Heart right ventricle (tissue), 16 donors: ENCODE results near the gene REXO4. TPM values are rescaled to one million over a fixed set of nuclear protein-coding genes. Genes with fewer than 3 reads are reported as not detected.

Experiments
- ATAC-seq, 8 donors: fragments of 200-7000 bp; cut with Tn5 transposase; one replicate each; pipeline ENCODE4 v1.9.1; 2020; ENCODE audit warnings: mild to moderate bottlenecking in 8 of 8, moderate library complexity in 8 of 8, moderate number of reproducible peaks in 1 of 8
- DNase-seq, 2 donors: peaks; one replicate each; pipeline ENCODE4 v3.0.0-alpha.2; 2020
- H3K27ac ChIP-seq, 10 donors: fragments of 200-600 bp; sonication (generic) in 2 of 10; one replicate each; pipeline versions ENCODE4 v1.5.0 to v1.8.0; 2020 to 2022; ENCODE audit warnings: mild to moderate bottlenecking in 3 of 10
- H3K27me3 ChIP-seq, 7 donors: fragments of 200-600 bp; one replicate each; pipeline ENCODE4 v1.8.0; 2021 to 2022; ENCODE audit warnings: mild to moderate bottlenecking in 2 of 7
- H3K36me3 ChIP-seq, 9 donors: fragments of 200-600 bp; sonication (generic) in 1 of 9; one replicate each; pipeline versions ENCODE4 v1.5.0 to v1.8.0; 2020 to 2022; ENCODE audit warnings: mild to moderate bottlenecking in 2 of 9
- H3K4me1 ChIP-seq, 9 donors: fragments of 200-600 bp; sonication (generic) in 1 of 9; one replicate each; pipeline versions ENCODE4 v1.5.0 to v1.8.0; 2020 to 2022; ENCODE audit warnings: mild to moderate bottlenecking in 4 of 9
- H3K4me3 ChIP-seq, 10 donors: fragments of 200-600 bp; sonication (generic) in 2 of 10; one replicate each; pipeline versions ENCODE4 v1.5.0 to v1.8.0; 2020 to 2022; ENCODE audit warnings: mild to moderate bottlenecking in 7 of 10, moderate library complexity in 2 of 10
- H3K9me3 ChIP-seq, 11 donors: fragments of 200-600 bp in 10 of 11; sonication (generic) in 2 of 11; one replicate each; pipeline versions ENCODE4 v1.5.0 to v1.8.0; 2013 to 2022; ENCODE audit warnings: mild to moderate bottlenecking in 2 of 11, control low read depth in 1 of 11, moderate library complexity in 1 of 11
- CTCF ChIP-seq, 9 donors: fragments of 200-600 bp; sonication (generic) in 2 of 9; IDR thresholded peaks; one replicate each; pipeline versions ENCODE4 v1.5.0 to v1.8.0; 2021 to 2022; ENCODE audit warnings: antibody characterized with exemption in 9 of 9, mild to moderate bottlenecking in 5 of 9, moderate library complexity in 1 of 9
- WGBS, 2 donors: extraction: QIAGEN DNeasy Blood & Tissue Kit; methylation state at CpG; one replicate each; pipeline ENCODE4 v1.1.7; 2013; ENCODE audit warnings: inconsistent platforms in 1 of 2; 5-methylcytosine and 5-hydroxymethylcytosine counted together
- intact Hi-C, 10 donors: fragments of 100-400 bp; cut with DNase I; formaldehyde crosslinking; loops; one replicate each; pipeline versions ENCODE4 v1.11.1 to v1.14.2; 2022
- polyA plus RNA-seq, 2 donors: library from polyadenylated mRNA; stranded (reverse); fragments of 200-250 nt; gene quantifications; one replicate each; pipeline ENCODE4 v1.2.3, GENCODE V29; 2013
- total RNA-seq, 10 donors: library from RNA; stranded (reverse); fragmentation: NEBNext Ultra II Directional in 3 of 10; extraction: Animal tissue kit (Norgen Biotek cat#: 25700) in 3 of 10; gene quantifications; one replicate each; pipeline versions ENCODE4 v1.2.1 to v1.2.4, GENCODE V29; 2021 to 2023
- donor health status: Arrhythmogenic right ventricular cardiomyopathy.
- donor health status: ischemic (EF 13 %, LVEDD 7.1; RV severe dilation, severe dysfunction).
- donor health status: healthy with polysubstance abuse.
- donor health status: DM: no; HTN: yes; CAD: no.
- donor health status: DM: no; HTN: no; CAD: no.
- donor health status: ischemic (EF 25% LVEDD 6.9; RV normal size, moderate dysfunction).
- donor health status: ischemic (EF 25% LVEDD 5.7; RV mildly dilated, moderate dysfunction).
- donor health status: healthy.
- donor health status: DM: yes; HTN: yes; CAD: no.
- donor health status: Ischemic cardiomyopathy.
- donor health status: ischemic (EF 35%, LVEDD 5.7; RV mildly dilated, moderate dysfunction).
- donor health status: nonischemic (EF 11% LVEDD 7.7; RV severe dilation, severe dysfunction).
- donor health status: DM: yes; HTN: yes; CAD: no.
- donor health status: PGD.
- donor health status: ischemic (EF 29% LVEDD 5.4; RV normal size, mild dysfunction).
- donor health status: nonischemic (EF 23%, LVEDD 6.1; RV moderate dilation, normal function).

Gene REXO4
- total and polyA plus RNA-seq, 12 donors, result 9.3 to 20.8 (median 11.4) TPM

GRCh38 chr9:133429214-133429613, 11.4 kb upstream of the REXO4 start:
- intact Hi-C loops, result loop anchor here in 1 of 10 donors (5.0 kb wide), 1 partner anchor 1093 kb away; no protein-coding TSS in a partner anchor
- TF ChIP-seq CTCF (IDR thresholded peaks at IDR 0.05), result no peak
- H3K36me3 ChIP-seq, result no peaks in the 10 kb centered on the region
- peaks cover 0 to 5% (median 3%) of the 10 kb centered on the region in 9 donors for H3K4me1 ChIP-seq
- DNase-seq, result no peak
- H3K4me3 ChIP-seq, result no peak overlapping the region
- peaks cover 5 to 49% (median 41%) of the 10 kb centered on the region in 7 donors for H3K27me3 ChIP-seq
- no peak overlapping the region for H3K27ac ChIP-seq
- 4 to 7% methylated on average over 14 to 18 of the region's 18 CpGs for WGBS, 2 donors
- ATAC-seq, result no peak
- no peaks in the 10 kb centered on the region for H3K9me3 ChIP-seq

- no peak overlapping the region for H3K27ac ChIP-seq
- TF ChIP-seq CTCF (IDR thresholded peaks at IDR 0.05), result peak in 1 of 9 donors; percentile 6
- DNase-seq (no peak), ATAC-seq (peak in 6 of 8 donors; percentile 12 to 42 (median 30))
- H3K4me1 ChIP-seq, result peaks cover 0 to 5% (median 3%) of the 10 kb centered on the region in 9 donors
- H3K9me3 ChIP-seq, result no peaks in the 10 kb centered on the region
- H3K4me3 ChIP-seq, result peak overlapping the region in 6 of 10 donors; percentile 12 to 38 (median 32)
- H3K36me3 ChIP-seq, result no peaks in the 10 kb centered on the region
- intact Hi-C loops, result loop anchor here in 1 of 10 donors (5.0 kb wide), 1 partner anchor 1094 kb away; no protein-coding TSS in a partner anchor
- WGBS, 2 donors, result 1 to 2% methylated on average over 24 to 56 of the region's 57 CpGs
- H3K27me3 ChIP-seq, result peaks cover 5 to 53% (median 41%) of the 10 kb centered on the region in 7 donors
Measured at GRCh38 chr9:133428617-133429101, 10.8 kb upstream of the REXO4 start.

GRCh38 chr9:133427658-133428348, 10.0 kb upstream of the REXO4 start:
- TF ChIP-seq CTCF (IDR thresholded peaks at IDR 0.05), result no peak
- Histone ChIP-seq H3K36me3 (no peaks in the 10 kb centered on the region), H3K27ac (no peak overlapping the region), H3K27me3 (peaks cover 5 to 53% (median 41%) of the 10 kb centered on the region in 7 donors), H3K9me3 (no peaks in the 10 kb centered on the region), H3K4me3 (peak overlapping the region in 3 of 10 donors; percentile 24 to 33 (median 33)), H3K4me1 (peaks cover 0 to 5% (median 3%) of the 10 kb centered on the region in 9 donors)
- no peak for ATAC-seq
- no peak for DNase-seq
- intact Hi-C loops, result loop anchor here in 1 of 10 donors (5.0 kb wide), 1 partner anchor 1094 kb away; no protein-coding TSS in a partner anchor
- 67 to 69% methylated on average over 10 of the region's 10 CpGs for WGBS, 2 donors

- intact Hi-C loops, result loop anchor here in 1 of 10 donors (5.0 kb wide), 1 partner anchor 1096 kb away; no protein-coding TSS in a partner anchor
- Histone ChIP-seq H3K36me3 (no peaks in the 10 kb centered on the region), H3K27ac (no peak overlapping the region), H3K4me3 (no peak overlapping the region), H3K27me3 (peaks cover 5 to 53% (median 41%) of the 10 kb centered on the region in 7 donors), H3K4me1 (peaks cover 0 to 5% (median 3%) of the 10 kb centered on the region in 9 donors), H3K9me3 (no peaks in the 10 kb centered on the region)
- 93% methylated on average over 11 of the region's 11 CpGs for WGBS, 2 donors
- ATAC-seq, result no peak
- no peak for DNase-seq
- TF ChIP-seq CTCF (IDR thresholded peaks at IDR 0.05), result no peak
Measured at GRCh38 chr9:133426011-133426410, 8.2 kb upstream of the REXO4 start.
